Dedifferentiated amniotic fluid mesenchymal stem cell (primary cell): ENCODE results near the gene PLEKHB2.
"Not testable (repeated sequence)": the region's sequence is repeated elsewhere in the genome, so short reads cannot be mapped to it uniquely, and the experiment has no call there.

Experiments used
- DNase-seq: peaks from one replicate; pipeline ENCODE4 v3.0.0-alpha.2; 2016; ENCODE audit errors: extremely low spot score

The PLEKHB2 gene

GRCh38 chr2:131093696-131094462 is 11.3 kb upstream of the PLEKHB2 start:
- DNase-seq, result peak; percentile 60

GRCh38 chr2:131094463-131095281 is 10.5 kb upstream of the PLEKHB2 start:
- no peak for DNase-seq

GRCh38 chr2:131103165-131103564 is 2.0 kb upstream of the PLEKHB2 start:
- DNase-seq, result no peak

GRCh38 chr2:131104487-131105155 is 515 bp upstream of the PLEKHB2 start:
- DNase-seq, result peak; percentile 63

- DNase-seq, result peak; percentile 28
These were observed 1.0 kb downstream of the PLEKHB2 start for GRCh38 chr2:131105950-131106801.

GRCh38 chr2:131112529-131112928 is 7.4 kb downstream of the PLEKHB2 start:
- DNase-seq, result no peak

- DNase-seq, result no peak
These were observed 8.6 kb downstream of the PLEKHB2 start for GRCh38 chr2:131113566-131114227.

- DNase-seq, result not testable (repeated sequence)
These were observed 9.8 kb downstream of the PLEKHB2 start for GRCh38 chr2:131114950-131115349.

- no peak for DNase-seq
These were observed 10.6 kb downstream of the PLEKHB2 start for GRCh38 chr2:131115752-131116151.

- DNase-seq, result no peak
These were observed 15.7 kb downstream of the PLEKHB2 start for GRCh38 chr2:131120815-131121317.

GRCh38 chr2:131121464-131121863 is 16.3 kb downstream of the PLEKHB2 start:
- no peak for DNase-seq

- no peak for DNase-seq
These were observed 17.4 kb downstream of the PLEKHB2 start for GRCh38 chr2:131122496-131122895.

GRCh38 chr2:131123192-131123591 is 18.1 kb downstream of the PLEKHB2 start:
- no peak for DNase-seq

GRCh38 chr2:131125195-131125757 is 20.1 kb downstream of the PLEKHB2 start:
- DNase-seq, result no peak

- DNase-seq, result no peak
These were observed 21.3 kb downstream of the PLEKHB2 start for GRCh38 chr2:131126436-131126835.

- DNase-seq, result no peak
These were observed 21.9 kb downstream of the PLEKHB2 start for GRCh38 chr2:131127076-131127475.

- no peak for DNase-seq
These were observed 22.8 kb downstream of the PLEKHB2 start for GRCh38 chr2:131127981-131128380.

GRCh38 chr2:131130298-131130596 is 25.1 kb downstream of the PLEKHB2 start:
- DNase-seq, result no peak

GRCh38 chr2:131132729-131133128 is 27.6 kb downstream of the PLEKHB2 start:
- DNase-seq, result no peak

- no peak for DNase-seq
These were observed 35.4 kb downstream of the PLEKHB2 start for GRCh38 chr2:131140581-131140980.

- no peak for DNase-seq
These were observed 37.7 kb downstream of the PLEKHB2 start for GRCh38 chr2:131142849-131143248.
